Fibroblast of peridontal ligament (primary cell): ENCODE measurements around the gene TFDP2.
"Not testable (repeated sequence)": the region's sequence is repeated elsewhere in the genome, so short reads cannot be mapped to it uniquely, and the experiment has no call there.

ENCODE experiments used
- DNase-seq: peaks from one replicate; pipeline ENCODE4 v3.0.0-alpha.2; 2010; ENCODE audit errors: extremely low read depth

The TFDP2 gene

DNA sequence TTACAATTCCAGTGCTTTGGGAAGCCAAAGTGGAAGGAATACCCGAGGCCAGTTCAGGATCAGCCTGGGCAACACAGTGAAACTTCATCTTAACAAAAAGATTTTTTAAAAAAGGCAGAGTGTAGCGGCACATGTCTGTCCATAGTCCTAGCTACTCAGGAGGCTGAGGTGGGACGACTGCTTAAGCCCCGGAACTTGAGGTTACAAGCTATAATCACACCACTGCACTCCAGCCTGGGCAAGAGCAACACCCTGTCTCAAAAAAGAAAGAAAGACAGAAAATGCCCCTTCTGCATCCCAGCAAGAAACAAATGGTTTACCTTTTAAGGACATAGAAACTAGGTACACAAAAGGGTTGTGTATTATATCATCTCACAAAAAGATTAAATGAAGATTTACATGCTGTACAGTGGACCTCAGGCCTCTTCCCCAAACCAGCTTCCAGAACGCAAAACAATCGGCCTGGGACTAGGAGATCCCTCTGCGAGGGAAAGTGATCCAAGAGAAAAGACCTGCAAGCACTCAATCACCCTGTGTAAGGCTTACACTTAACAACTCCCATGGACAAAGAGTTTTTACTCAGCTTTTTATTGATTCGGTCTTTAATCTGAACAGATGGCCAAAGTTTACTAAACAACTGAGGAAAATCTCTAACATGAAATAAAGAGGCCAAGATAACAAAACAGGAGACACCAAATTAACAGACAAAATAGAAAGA is 21.2 kb downstream of the TFDP2 start:
- no peak for DNase-seq

- no peak for DNase-seq
These were observed 25.1 kb downstream of the TFDP2 start for GRCh38 chr3:142124243-142124642.

GRCh38 chr3:142120707-142121106 is 28.6 kb downstream of the TFDP2 start:
- DNase-seq, result no peak

DNA sequence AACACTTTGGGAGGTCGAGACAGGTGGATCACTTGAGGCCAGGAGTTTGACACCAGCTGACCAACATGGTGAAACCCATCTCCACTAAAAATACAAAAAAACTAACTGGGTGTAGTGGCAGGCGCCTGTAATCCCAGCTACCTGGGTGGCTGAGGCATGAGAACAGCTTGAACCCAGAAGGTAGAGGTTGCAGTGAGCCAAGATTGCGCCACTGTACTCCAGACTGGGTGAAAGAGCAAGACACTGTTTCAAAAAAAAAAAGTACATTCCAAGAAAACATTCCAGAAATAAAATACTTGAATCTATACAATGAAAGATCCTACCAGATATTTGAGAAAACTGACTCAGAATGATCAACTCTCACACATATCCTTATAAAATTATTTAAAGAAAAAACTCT is 30.4 kb downstream of the TFDP2 start:
- DNase-seq, result no peak

DNA sequence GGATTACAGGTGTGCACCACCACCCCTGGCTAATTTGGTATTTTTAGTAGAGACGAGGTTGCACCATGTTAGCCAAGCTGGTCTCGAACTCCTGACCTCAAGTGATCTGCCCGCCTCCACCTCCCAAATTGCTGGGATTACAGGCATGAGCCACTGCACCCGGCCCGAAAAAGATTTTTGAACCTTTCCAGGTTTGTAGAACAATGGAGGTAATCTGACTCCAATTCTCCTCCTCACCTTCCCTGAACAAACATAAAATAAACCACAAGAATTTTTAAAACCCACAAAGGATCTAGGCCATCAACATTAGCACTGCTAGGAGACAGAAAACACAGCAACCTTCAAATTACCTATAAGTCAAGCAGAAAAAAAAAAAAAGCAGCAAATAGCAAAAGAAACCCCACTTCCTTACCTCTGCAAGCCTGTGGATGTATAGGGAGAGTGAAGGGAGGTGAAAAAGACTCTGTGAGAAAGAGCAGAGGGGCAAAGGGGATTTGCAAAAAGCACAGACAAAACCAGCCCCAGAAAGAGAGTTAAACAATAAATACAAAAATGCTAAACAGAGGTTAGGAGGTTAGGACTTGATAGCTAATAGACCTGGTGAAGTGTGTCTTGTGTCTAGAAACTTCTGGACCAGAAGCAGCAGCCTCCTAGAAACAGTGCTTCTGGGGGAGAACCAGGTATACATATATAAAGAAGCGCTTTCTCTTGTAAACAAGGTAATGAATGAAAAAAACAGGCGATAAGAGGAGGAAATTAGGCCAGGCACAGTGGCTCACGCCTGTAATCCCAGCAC is 32.1 kb downstream of the TFDP2 start:
- DNase-seq, result no peak

DNA sequence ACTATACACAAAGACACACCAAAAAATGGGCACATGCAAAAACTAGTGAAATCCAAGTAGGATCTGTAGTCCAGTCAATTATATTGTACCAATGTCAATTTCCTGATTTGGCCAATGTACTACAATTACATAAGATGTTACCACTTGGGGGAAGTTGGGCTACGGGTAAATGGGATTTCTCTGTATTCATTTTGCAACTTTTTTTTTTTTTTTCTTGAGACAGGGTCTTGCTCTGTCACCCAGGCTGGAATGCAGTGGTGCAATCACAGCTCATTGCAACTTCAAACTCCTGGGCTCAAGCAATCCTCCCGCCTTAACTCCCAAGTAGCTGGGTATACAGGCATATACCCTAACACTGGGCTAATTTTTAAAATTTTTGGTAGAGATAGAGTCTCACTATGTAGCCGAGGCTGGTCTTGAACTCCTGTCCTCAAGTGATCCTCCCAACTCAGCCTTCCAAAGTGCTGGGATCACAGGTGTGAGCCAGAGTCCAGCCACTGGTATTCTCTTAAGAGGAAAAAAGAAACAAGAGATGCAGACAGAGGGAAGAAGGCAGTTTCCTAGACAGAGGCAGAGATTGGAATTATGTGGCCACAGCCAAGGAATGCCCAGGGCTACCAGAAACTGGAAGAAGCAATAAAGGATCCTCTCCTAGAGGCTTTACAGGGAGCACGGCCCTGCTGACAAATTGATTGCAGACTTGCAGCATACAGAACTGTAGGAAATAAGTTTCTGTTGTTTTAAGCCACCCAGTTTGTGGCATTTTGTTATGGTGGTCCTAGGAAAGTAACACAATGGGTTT is 33.3 kb downstream of the TFDP2 start:
- peak; percentile 24 for DNase-seq

DNA sequence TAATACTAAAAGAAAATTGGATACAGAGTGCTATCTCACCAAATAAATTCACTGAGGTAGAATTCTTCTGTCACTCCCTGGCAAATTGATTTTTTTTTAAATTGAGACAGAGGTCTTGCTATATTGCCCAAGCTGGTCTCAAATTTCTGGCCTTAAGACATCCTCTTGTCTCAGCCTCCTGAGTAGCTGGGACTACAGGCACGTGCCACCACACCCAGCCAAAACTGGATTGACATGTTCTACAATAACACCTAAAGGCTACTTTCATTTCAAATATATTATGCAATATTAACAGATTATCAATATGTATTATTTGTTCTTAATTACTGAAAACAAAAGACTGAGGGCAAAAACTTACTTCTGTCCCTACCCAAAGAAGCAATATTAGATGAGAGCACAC is 36.7 kb downstream of the TFDP2 start:
- DNase-seq, result no peak

DNA sequence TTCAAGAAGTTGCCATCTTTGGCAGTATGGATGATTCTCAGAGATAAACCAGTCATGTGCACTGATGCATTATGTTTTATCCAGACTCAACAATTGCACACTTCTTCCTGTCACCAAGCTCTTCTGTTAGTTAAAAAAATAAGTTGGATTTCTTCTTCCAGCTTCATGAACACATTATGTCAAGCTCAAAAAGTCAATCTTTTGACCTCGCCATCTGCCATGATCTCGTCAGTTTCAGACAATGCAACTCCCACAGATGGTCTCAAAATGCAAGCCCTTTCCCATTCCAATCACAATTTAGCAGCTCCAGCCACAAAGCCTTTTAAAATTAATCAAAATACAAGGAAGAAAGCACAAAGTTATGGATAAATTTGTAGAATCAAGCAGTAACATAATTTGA is 42.8 kb downstream of the TFDP2 start:
- no peak for DNase-seq

DNA sequence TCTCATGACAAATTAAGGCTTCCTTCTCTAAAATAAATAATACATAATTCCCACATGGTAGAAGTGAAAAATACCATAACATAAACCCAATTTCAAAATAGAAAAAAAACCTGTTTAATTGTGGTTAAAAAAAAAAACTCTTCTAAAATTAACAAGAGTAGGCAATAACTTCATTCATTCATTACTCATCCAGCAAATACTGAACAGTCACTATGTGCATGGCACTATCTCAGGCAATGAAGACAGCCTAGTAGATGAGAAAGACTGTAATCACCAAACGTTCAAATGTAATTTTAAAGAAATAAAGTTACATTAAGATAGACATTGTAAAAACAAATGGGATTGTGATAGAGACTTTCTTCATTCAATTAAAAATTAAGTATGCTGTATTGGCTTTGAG is 43.4 kb downstream of the TFDP2 start:
- no peak for DNase-seq

DNA sequence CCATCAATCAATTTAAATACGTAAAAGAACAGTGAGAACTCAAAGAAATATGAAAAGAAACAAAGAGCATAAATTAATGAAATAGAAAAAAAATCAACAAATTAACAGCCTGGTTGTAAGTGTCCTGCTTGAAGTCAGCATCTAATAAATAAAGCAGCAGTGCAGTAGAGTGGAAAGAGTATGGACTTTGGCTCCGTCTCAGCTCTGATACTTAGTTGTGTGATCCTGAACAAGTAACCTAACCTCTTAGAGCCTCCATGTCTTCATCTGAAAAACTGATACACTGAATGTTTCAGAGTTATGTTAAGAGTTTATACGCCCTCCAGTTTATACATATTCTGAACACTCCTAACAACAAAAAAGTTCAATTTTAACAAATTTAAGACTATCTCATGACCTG is 44.6 kb downstream of the TFDP2 start:
- DNase-seq, result no peak

- DNase-seq, result no peak
These were observed 50.4 kb downstream of the TFDP2 start for GRCh38 chr3:142098964-142099363.

DNA sequence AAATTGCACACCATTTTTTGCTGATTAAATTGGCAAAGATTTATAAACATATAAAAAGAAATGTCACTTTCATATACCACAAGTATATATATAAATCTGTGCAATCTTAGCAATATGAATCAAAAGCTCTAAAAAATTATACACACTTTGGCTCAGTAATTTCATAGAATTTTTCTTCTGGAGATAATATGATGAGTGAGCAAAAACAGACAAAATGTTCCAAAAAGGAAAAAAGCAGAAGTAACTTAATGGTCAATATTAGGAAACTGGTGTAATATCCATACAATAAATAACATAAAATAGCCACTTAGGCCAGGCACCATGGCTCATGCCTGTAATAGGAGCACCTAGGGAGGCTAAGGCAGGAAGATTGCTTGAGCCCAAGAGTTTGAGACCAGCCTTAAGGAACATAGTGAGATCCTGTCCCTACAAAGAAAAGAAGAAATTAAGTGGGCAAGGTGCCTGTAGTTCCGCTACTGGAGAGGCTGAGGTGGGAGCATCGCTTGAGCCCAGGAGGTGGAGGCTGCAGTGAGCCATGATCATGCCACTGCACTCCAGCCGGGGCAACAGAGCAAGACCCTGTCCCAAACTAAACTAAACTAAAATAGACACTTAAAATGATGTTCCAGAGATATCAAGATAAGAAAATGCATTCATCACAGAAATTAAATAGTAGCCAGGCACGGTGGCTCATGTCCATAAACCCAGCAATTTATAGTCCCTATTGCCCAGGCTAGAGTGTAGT is 52.1 kb downstream of the TFDP2 start:
- DNase-seq, result no peak

GRCh38 chr3:142095841-142096240 is 53.5 kb downstream of the TFDP2 start:
- no peak for DNase-seq

DNA sequence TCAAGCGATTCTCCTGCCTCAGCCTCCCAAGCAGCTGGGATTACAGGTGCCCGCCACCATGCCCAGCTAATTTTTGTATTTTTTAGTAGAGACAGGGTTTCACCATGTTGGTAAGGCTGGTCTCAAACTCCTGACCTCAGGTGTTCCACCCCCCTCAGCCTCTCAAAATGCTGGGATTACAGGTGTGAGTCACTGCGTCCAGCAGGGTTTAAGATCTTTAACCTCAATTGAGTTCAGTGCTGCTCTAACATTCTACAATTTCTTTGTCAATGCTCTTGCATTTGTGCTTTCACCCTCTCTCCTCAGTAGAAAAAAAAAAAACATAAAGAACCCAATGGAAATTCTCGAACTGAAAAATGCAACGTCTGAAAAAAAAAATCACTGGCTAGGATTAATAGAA is 60.4 kb downstream of the TFDP2 start:
- DNase-seq, result not testable (repeated sequence)

DNA sequence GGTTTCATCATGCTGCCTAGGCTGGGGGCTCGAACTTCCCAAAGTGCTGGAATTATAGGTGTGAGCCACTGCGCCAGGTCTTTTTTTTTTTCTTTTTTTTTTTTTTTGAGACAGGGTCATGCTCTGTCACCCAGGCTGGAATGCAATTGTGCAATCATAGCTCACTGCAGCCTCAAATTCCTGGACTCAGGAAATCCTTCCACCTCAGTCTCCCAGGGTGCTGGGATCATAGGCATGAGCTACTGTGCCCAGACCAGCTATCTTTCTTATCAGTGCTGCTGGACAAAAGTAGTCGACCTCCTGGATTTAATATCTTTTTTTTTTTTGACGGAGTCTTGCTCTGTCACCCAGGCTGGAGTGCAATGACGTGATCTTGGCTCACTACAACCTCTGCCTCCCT is 60.8 kb downstream of the TFDP2 start:
- DNase-seq, result no peak

DNA sequence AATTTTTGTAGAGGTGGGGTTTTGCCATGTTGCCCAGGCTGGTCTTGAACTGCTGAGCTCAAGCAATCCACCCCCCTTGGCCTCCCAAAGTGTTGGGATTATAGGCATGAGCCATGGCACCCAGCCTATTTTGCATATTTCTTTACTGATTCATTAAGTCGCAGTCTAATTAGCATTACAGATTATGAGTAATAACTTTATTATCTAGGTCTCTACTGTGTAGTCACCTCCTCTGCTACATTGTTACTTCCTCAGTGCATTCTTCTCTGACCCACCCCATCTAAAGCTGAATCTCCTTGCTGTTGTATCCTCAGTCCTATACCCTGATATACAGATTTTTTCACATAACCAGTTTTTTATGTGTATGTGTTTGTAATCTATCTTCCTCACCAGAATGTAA is 61.7 kb downstream of the TFDP2 start:
- DNase-seq, result peak; percentile 28

GRCh38 chr3:142086581-142087090 is 62.7 kb downstream of the TFDP2 start:
- no peak for DNase-seq

- DNase-seq, result no peak
These were observed 68.2 kb downstream of the TFDP2 start for GRCh38 chr3:142081178-142081577.

- DNase-seq, result no peak
These were observed 71.4 kb downstream of the TFDP2 start for GRCh38 chr3:142077859-142078500.

DNA sequence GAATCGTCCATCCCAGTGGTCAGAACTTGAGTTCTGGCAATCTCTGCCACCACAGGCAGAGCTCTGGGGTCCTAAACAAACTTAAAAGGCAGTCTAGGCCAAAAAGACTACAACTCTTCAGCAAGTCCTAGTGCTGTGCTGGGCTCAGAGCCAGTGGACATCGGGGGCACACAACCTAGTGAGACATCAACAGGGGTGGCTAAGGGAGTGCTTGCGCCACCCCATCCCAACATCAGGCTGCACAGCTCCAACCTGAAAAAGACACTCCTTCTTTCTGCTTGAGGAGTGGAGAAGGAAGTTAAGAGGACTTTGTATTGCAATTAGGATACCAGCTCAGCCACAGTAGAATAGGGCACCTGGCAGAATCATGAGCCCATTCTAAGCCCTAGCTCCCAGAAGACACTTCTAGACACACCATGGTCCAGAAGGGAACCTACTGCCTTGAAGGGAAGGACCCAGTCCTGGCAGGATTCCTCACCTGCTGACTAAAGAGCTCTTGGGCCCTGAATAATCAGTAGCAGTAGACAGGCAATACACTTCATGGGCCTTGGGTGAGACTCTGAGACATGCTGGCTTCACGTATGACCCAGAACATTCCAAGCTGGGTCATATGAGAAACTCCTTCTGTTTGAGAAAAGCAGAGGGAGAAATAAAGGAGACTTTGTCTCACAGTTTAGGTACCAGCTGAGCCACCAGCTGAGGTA is 72.0 kb downstream of the TFDP2 start:
- no peak for DNase-seq
